GM12878 (cell line): ENCODE measurements around the gene TRPM3. TPM values are rescaled to one million over a fixed set of nuclear protein-coding genes. Genes with fewer than 3 reads are reported as not detected.

Experiments
- ATAC-seq: fragments of 200-7000 bp; cut with Tn5 transposase; 3 replicates; pipeline ENCODE4 v1.9.1; 2020; ENCODE audit warnings: mild to moderate bottlenecking, moderate library complexity
- BruUV-seq: library from RNA; stranded (reverse); fragments of 400-500 nt; replicated peaks from 2 replicates; lab custom pipeline; 2021; lab: Mats Ljungman, UMichigan
- CTCF ChIA-PET: fragments of 300-600 bp; sonication (Branson Sonifier 250); formaldehyde crosslinking; extraction: SDS; loops from one replicate; lab custom pipeline; 2021; ENCODE audit warnings: inconsistent platforms; lab: Yijun Ruan, JAX
- POLR2A ChIA-PET: fragments of 350-600 bp; formaldehyde crosslinking; extraction: SDS; loops from one replicate; lab custom pipeline; 2021; ENCODE audit warnings: inconsistent platforms; lab: Charles Lee
- RAD21 ChIA-PET: fragments of 300-600 bp; sonication (Branson Sonifier 250); formaldehyde crosslinking; loops from one replicate; lab custom pipeline; 2023; ENCODE audit warnings: antibody characterized with exemption; ENCODE audit not compliant: unreplicated experiment; lab: Charles Lee
- SMC1A ChIA-PET: fragments of 300-600 bp; sonication (Branson Sonifier 250); formaldehyde crosslinking; loops from one replicate; lab custom pipeline; 2023; ENCODE audit not compliant: unreplicated experiment, uncharacterized antibody; lab: Charles Lee
- DNase-seq: peaks from one replicate; pipeline ENCODE4 v3.0.0-alpha.2; 2011; ENCODE audit warnings: low read depth, low spot score
- FAIRE-seq: peaks from 3 replicates; lab custom pipeline; 2011; peaks lifted over from hg19 to GRCh38; lab: Jason Lieb, UNC
- H2AFZ ChIP-seq: 2 replicates; pipeline ENCODE4 v1.6.0; 2011; ENCODE audit warnings: low read depth, low read length, control low read depth; ENCODE audit not compliant: control insufficient read depth
- H3K27ac ChIP-seq: 2 replicates; pipeline ENCODE4 v1.5.1; 2011; ENCODE audit warnings: control low read depth; ENCODE audit not compliant: control insufficient read depth, insufficient read depth
- H3K27me3 ChIP-seq, 2 experiments: replicated peaks in 1 of 2; 2 replicates each; pipeline versions ENCODE4 v1.6.0 to v1.6.1; 2011; ENCODE audit warnings: low read length in 1 of 2; ENCODE audit not compliant: control insufficient read depth in 2 of 2, insufficient read depth in 2 of 2
- H3K36me3 ChIP-seq, 2 experiments: 2 replicates each; pipeline ENCODE4 v1.5.1; 2011; ENCODE audit warnings: low read length in 1 of 2; ENCODE audit not compliant: control insufficient read depth in 2 of 2, insufficient read depth in 2 of 2
- H3K4me1 ChIP-seq: 2 replicates; pipeline ENCODE4 v1.6.1; 2011; ENCODE audit warnings: mild to moderate bottlenecking, low read length, moderate library complexity, mixed read lengths; ENCODE audit not compliant: control insufficient read depth, insufficient read depth
- H3K4me2 ChIP-seq: 2 replicates; pipeline ENCODE4 v1.6.0; 2011; ENCODE audit warnings: control low read depth; ENCODE audit not compliant: control insufficient read depth, insufficient read depth
- H3K4me3 ChIP-seq: fragments of 200-600 bp; sonication (generic); 2 replicates; pipeline ENCODE4 v1.5.1; 2016
- H3K79me2 ChIP-seq: 2 replicates; pipeline ENCODE4 v1.6.0; 2011; ENCODE audit warnings: low read length; ENCODE audit not compliant: control insufficient read depth, insufficient read depth
- H3K9ac ChIP-seq: 2 replicates; pipeline ENCODE4 v1.8.0; 2011; ENCODE audit warnings: low read length, control low read depth, mixed read lengths; ENCODE audit not compliant: control insufficient read depth, insufficient read depth
- H3K9me3 ChIP-seq: replicated peaks from 3 replicates; pipeline ENCODE4 v1.5.1; 2011; ENCODE audit warnings: mild to moderate bottlenecking, low read length; ENCODE audit not compliant: control insufficient read depth, insufficient read depth
- H4K20me1 ChIP-seq: 2 replicates; pipeline ENCODE4 v1.6.0; 2011; ENCODE audit not compliant: control insufficient read depth, insufficient read depth
- CHD4 ChIP-seq: fragments of 200-600 bp; sonication (generic); IDR thresholded peaks from 2 replicates; pipeline ENCODE4 v1.6.1; 2016; ENCODE audit warnings: mild to moderate bottlenecking
- CTCF ChIP-seq, 3 experiments: IDR thresholded peaks in 2 of 3; conservative IDR thresholded peaks in 1 of 3; 2 replicates each; pipeline ENCODE4 v1.5.1; 2011; ENCODE audit warnings: low read depth in 3 of 3, low read length in 3 of 3, mild to moderate bottlenecking in 3 of 3, control low read depth in 2 of 3, moderate library complexity in 2 of 3, inconsistent platforms in 1 of 3, mixed read lengths in 1 of 3; ENCODE audit not compliant: control insufficient read depth in 2 of 3, insufficient read depth in 1 of 3; ENCODE audit errors: extremely low read depth in 1 of 3
- ELK1 ChIP-seq: IDR thresholded peaks from 2 replicates; pipeline ENCODE4 v1.6.1; 2012; ENCODE audit warnings: low read depth, low read length, improper control_type of control experiment
- EP300 ChIP-seq, 2 experiments: fragments of 150-350 bp in 1 of 2; IDR thresholded peaks; 2 replicates each; pipeline ENCODE4 v1.6.1; 2011 to 2012; ENCODE audit warnings: low read depth in 2 of 2, low read length in 2 of 2, borderline replicate concordance in 1 of 2, improper control_type of control experiment in 1 of 2, inconsistent platforms in 1 of 2; ENCODE audit not compliant: control insufficient read depth in 1 of 2
- MLLT1 ChIP-seq: fragments of 450-650 bp; IDR thresholded peaks from 2 replicates; pipeline ENCODE4 v1.6.1; 2016; ENCODE audit warnings: mild to moderate bottlenecking
- NFYB ChIP-seq: IDR thresholded peaks from 2 replicates; pipeline ENCODE4 v1.6.1; 2011; ENCODE audit warnings: low read depth, mild to moderate bottlenecking, low read length, improper control_type of control experiment, moderate library complexity; ENCODE audit not compliant: insufficient read depth
- NR2F1 ChIP-seq: fragments of 450-650 bp; conservative IDR thresholded peaks from 2 replicates; pipeline ENCODE4 v1.6.1; 2017; ENCODE audit warnings: mild to moderate bottlenecking
- NRF1 ChIP-seq: conservative IDR thresholded peaks from 2 replicates; pipeline ENCODE4 v1.6.1; 2011; ENCODE audit warnings: mild to moderate bottlenecking, low read depth, low read length, improper control_type of control experiment
- PRDM15 ChIP-seq: fragments of 450-650 bp; formaldehyde crosslinking; IDR thresholded peaks from 2 replicates; pipeline ENCODE4 v1.4.0; 2020; ENCODE audit warnings: mild to moderate bottlenecking, moderate library complexity
- SIN3A ChIP-seq: IDR thresholded peaks from 2 replicates; pipeline ENCODE4 v1.6.1; 2012; ENCODE audit warnings: low read depth, low read length, improper control_type of control experiment
- STAT1 ChIP-seq: fragments of 450-650 bp; conservative IDR thresholded peaks from 2 replicates; pipeline ENCODE4 v1.6.1; 2014; ENCODE audit warnings: antibody characterized with exemption, mild to moderate bottlenecking
- SUPT20H ChIP-seq: IDR thresholded peaks from 2 replicates; pipeline ENCODE4 v1.6.1; 2011; ENCODE audit warnings: low read depth, mild to moderate bottlenecking, low read length, moderate library complexity, borderline replicate concordance; ENCODE audit not compliant: control insufficient read depth
- TBL1XR1 ChIP-seq: IDR thresholded peaks from 2 replicates; pipeline ENCODE4 v1.6.1; 2012; ENCODE audit warnings: low read depth, low read length, improper control_type of control experiment
- ZNF274 ChIP-seq: IDR thresholded peaks from one replicate; pipeline ENCODE4 v1.8.0; 2011; ENCODE audit not compliant: insufficient read length, insufficient read depth
- ZNF384 ChIP-seq: IDR thresholded peaks from 2 replicates; pipeline ENCODE4 v1.6.1; 2012; ENCODE audit warnings: low read depth, mild to moderate bottlenecking, low read length, improper control_type of control experiment, borderline replicate concordance
- ZNF622 ChIP-seq: fragments of 450-650 bp; IDR thresholded peaks from 2 replicates; pipeline ENCODE4 v1.6.1; 2017; ENCODE audit warnings: mild to moderate bottlenecking, inconsistent platforms
- WGBS: methylation state at CpG from one replicate; pipeline ENCODE4 v1.1.6; 2016; ENCODE audit warnings: low lambda C conversion rate; ENCODE audit not compliant: insufficient replicate concordance, insufficient coverage; ENCODE audit errors: missing lambda C conversion rate; 5-methylcytosine and 5-hydroxymethylcytosine counted together
- in situ Hi-C: fragments of 300-500 bp; cut with MboI; formaldehyde crosslinking; loops from 9 replicates; pipeline ENCODE4 v1.14.3; 2018; ENCODE audit warnings: mixed read lengths
- intact Hi-C: fragments of 100-400 bp; cut with micrococcal nuclease; formaldehyde crosslinking; loops from one replicate; pipeline ENCODE4 v1.14.2; 2022; ENCODE audit not compliant: unreplicated experiment
- polyA plus RNA-seq, 11 experiments: library from polyadenylated mRNA; depleted of rRNA in 4 of 11; unstranded in 6 of 11; stranded (reverse) in 5 of 11; fragments of >200 nt; fragmentation: Nextera tagmentation in 4 of 11; fragmentation: Illumina TruSeq in 1 of 11; extraction: Ambion mirVana in 4 of 11; extraction: Trizol in 1 of 11; gene quantifications; 1 replicate in 1 of 11; 2 replicates in 10 of 11; pipeline versions ENCODE4 v1.2.1 to v1.2.3, GENCODE V29; 2011 to 2016; ENCODE audit warnings: inconsistent platforms in 2 of 11, missing spikeins in 2 of 11, low read depth in 1 of 11
- total RNA-seq, 4 experiments: library from RNA; depleted of rRNA in 3 of 4; stranded (reverse); fragments of >200 nt in 3 of 4; fragmentation: Illumina TruSeq in 1 of 4; extraction: Trizol in 1 of 4; gene quantifications; 2 replicates each; pipeline versions ENCODE4 v1.2.1 to v1.2.3, GENCODE V29; 2013 to 2021

The TRPM3 gene
- total and polyA plus RNA-seq, 10 of the 15 experiments (the other 5 are each of a cell fraction or from before 2014, with no cell fraction given): not detected

GRCh38 chr9:70950270-70950669 is 171.2 kb downstream of the TRPM3 start:
- Histone ChIP-seq H4K20me1 (no peaks in the 10 kb centered on the region), H2AFZ (no peak overlapping the region), H3K36me3 (no peaks in the 10 kb centered on the region), H3K27ac (no peak overlapping the region), H3K27me3 (no peaks in the 10 kb centered on the region), H3K4me3 (no peak overlapping the region), H3K4me1 (0 out of 2 replicates have a peak, but pooled peaks cover 2% of the 10 kb centered on the region), H3K9me3 (no peaks in the 10 kb centered on the region), H3K79me2 (no peaks in the 10 kb centered on the region), H3K4me2 (no peak overlapping the region), H3K9ac (no peak overlapping the region)
- FAIRE-seq (no peak), DNase-seq (no peak), ATAC-seq (no peak)
- TF ChIP-seq ELK1 (no peak), CTCF (IDR thresholded peaks at IDR 0.05 in 2 of 3, conservative IDR thresholded peaks at IDR 0.05 in 1 of 3; ENCODE audit: control insufficient read depth in 2 of 3, extremely low read depth in 1 of 3, insufficient read depth in 1 of 3, low read depth in 3 of 3, low read length in 3 of 3) (no peak), EP300 (IDR thresholded peaks at IDR 0.05; ENCODE audit: borderline replicate concordance in 1 of 2, control insufficient read depth in 1 of 2, low read depth in 2 of 2, low read length in 2 of 2) (no peak), TBL1XR1 (no peak), ZNF274 (no peak), STAT1 (no peak), NR2F1 (no peak), ZNF384 (no peak), NFYB (no peak), MLLT1 (no peak), SUPT20H (no peak), ZNF622 (no peak), SIN3A (no peak), CHD4 (no peak), NRF1 (no peak), PRDM15 (CRISPR knock-in tag) (no peak)
- RAD21 ChIA-PET: no interaction called here
- in situ Hi-C loops (no loop called here), intact Hi-C loops (no loop called here)
- WGBS: 20% methylated on average over 2 of the region's 2 CpGs
- SMC1A ChIA-PET: no interaction called here
- BruUV-seq: no TSS peak
- CTCF ChIA-PET: no interaction called here
- POLR2A ChIA-PET: no interaction called here
